PC-3 (cell line): ENCODE results near the gene CRYL1.

Experiments
- CTCF ChIP-seq: fragments of 300-600 bp; sonication (generic); conservative IDR thresholded peaks from 2 replicates; pipeline ENCODE4 v1.5.1; 2017; ENCODE audit warnings: antibody characterized with exemption, low read depth, mild to moderate bottlenecking, low read length
- EZH2 ChIP-seq: fragments of 300-600 bp; sonication (generic); IDR thresholded peaks from one replicate; pipeline ENCODE4 v1.6.1; 2017; ENCODE audit warnings: antibody characterized with exemption, mild to moderate bottlenecking, low read length; ENCODE audit not compliant: unreplicated experiment
- EZH2phosphoT487 ChIP-seq: fragments of 300-600 bp; sonication (generic); IDR thresholded peaks from 2 replicates; pipeline ENCODE4 v1.6.1; 2018; ENCODE audit warnings: mild to moderate bottlenecking, antibody characterized with exemption, low read length, borderline replicate concordance

GRCh38 chr13:20397896-20398295, 127.8 kb downstream of the CRYL1 start:
- TF ChIP-seq CTCF (no peak), EZH2 (no peak), EZH2phosphoT487 (no peak)
